DMS79 (cell line): ENCODE measurements around the gene CALY.
A peak's percentile ranks its signal among the peaks of the same experiment; 100 is the strongest.
"Not testable (repeated sequence)": the region's sequence is repeated elsewhere in the genome, so short reads cannot be mapped to it uniquely, and the experiment has no call there.

ENCODE experiments used
- DNase-seq: peaks from one replicate; lab custom pipeline; 2025; lab: John Stamatoyannopoulos, UW

CALY gene

DNA sequence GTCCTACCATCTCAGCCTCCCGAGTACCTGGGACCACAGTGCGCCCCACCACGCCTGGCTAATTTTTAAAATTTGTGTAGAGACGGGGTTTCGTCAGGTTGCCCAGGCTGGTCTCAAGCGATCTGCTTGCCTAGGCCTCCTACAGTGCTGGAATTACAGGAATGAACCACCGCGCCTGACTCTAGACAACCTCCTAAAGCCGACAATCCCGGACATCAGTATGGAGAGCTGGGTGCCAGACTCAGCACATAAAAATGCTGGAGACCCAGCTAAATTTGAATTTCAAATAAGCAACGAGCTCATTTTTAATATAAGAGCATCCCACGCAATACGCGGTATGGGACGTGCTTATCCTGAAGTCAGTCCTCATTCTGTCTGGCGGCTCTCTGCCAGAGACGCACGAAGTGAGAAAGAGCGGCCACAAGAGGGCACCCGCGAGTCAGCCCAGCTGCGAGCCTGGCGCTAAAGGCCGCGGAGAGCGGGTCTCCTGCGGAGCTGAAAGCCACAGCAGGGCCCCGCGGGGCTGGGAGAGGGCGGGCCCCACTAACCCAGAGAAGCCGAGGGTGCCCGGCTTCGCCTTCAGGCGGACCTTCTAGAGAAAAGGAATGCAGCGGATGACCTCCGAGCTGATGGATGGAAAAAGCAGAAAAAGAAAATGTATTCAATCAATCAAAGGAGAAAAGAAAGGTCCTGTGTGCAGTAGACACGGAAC lies 7.0 kb downstream of the CALY start:
- peak; percentile 39 for DNase-seq

- no peak for DNase-seq
Measured at GRCh38 chr10:133328358-133329343, 8.0 kb downstream of the CALY start.

- no peak for DNase-seq
Measured at GRCh38 chr10:133327651-133328357, 8.9 kb downstream of the CALY start.

- no peak for DNase-seq
Measured at GRCh38 chr10:133326745-133327650, 9.7 kb downstream of the CALY start.

DNA sequence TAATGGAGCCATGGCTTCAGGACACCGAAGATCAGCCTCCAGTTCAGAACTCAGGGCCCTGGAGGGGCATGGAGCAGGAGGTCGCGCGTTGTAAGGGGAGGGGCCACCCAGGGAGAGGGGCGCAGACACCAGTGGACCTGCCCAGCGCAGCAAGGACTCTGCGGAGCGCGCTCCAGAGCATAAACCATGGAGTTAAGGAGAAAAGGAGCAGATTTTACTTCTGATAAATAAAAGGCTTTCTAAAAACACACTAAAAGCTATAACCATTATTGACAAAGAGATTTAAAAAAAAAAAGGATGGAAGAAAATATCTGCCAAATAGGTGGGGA lies 10.5 kb downstream of the CALY start:
- no peak for DNase-seq

DNA sequence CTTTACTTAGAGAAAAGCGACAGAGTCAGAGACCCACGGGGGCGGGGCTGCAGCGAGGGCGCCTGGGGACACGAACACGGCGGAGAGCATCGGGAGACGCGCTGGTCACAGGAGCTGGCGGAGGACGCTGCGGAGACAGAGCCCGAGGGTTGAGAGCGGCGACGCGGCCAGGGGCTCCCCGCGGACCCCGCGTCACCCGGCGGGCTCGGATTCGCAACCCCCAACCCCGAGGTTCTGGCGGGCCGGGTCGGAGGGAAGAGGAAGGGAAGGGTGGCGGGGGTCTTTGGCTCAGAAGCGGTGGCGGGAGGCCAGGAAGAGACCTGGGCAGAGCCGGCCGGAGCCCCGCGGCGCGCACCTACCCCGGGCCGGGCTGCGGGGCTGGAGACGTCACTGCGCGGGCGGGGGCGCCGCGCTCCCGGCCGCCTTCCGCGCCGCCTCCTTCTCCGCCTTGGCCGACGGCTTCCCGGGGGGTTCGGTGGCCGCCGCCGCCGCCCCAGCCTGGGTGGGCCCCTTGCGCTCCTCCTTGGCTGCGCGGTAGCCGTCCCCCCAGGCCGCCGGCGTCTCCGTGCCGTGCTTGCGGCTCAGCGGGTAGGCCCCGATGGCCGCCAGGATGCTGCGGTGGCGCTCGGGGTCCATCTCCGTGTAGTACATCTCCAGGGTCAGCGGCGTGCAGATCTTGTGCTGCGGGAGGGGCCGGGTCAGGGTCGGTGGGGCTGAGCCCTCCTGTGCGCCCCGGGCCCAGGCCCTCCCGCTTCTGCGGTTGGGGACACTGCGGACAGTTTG lies 11.1 kb downstream of the CALY start:
- DNase-seq: no peak

GRCh38 chr10:133324857-133325260 lies 11.8 kb downstream of the CALY start:
- DNase-seq: no peak

- DNase-seq: peak; percentile 45
Measured at GRCh38 chr10:133324198-133324792, 12.4 kb downstream of the CALY start.

- not testable (repeated sequence) for DNase-seq
Measured at GRCh38 chr10:133322064-133322709, 14.5 kb downstream of the CALY start.

DNA sequence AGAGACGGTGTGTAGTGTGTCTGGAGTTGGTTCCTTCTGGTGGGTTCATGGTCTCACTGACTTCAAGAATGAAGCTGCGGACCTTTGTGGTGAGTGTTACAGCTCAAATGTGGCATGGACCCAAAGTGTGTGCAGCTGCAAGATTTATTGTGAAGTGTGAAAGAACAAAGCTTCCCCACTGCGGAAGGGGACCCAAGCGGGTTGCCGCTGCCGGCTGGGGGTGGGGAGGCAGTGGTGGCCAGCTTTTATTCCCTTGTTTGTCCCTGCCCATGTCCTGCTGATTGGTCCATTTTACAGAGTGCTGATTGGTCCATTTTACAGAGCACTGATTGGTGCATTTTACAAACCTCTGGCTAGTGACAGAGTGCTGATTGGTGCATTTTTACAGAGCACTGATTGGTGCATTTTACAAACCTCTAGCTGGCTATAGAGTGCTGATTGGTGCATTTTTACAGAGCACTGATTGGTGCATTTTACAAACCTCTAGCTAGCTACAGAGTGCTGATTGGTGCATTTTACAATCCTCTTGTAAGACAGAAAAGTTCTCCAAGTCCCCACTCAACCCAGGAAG lies 15.8 kb downstream of the CALY start:
- DNase-seq: not testable (repeated sequence)

- DNase-seq: no peak
Measured at GRCh38 chr10:133318494-133319127, 18.1 kb downstream of the CALY start.

GRCh38 chr10:133316732-133317131 lies 20.0 kb downstream of the CALY start:
- no peak for DNase-seq

DNA sequence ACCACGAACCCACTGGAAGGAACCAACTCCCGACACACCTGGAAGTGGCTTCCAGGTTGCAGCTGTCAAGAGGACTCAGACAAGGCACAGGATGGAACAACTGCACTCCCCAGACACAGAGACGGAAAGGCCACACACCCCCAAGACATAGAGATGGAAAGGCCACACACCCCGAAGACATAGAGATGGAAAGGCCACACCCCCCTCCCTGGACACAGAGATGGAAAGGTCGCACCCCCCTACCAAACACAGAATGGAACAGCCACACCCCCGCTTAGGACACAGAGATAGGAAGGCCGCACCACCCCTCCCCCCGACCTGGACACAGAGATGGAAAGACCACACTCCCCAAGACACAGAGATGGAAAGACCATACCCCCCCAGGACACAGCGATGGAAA lies 20.4 kb downstream of the CALY start:
- DNase-seq: no peak

- DNase-seq: no peak
Measured at GRCh38 chr10:133315847-133316246, 20.8 kb downstream of the CALY start.

- no peak for DNase-seq
Measured at GRCh38 chr10:133314911-133315310, 21.8 kb downstream of the CALY start.

DNA sequence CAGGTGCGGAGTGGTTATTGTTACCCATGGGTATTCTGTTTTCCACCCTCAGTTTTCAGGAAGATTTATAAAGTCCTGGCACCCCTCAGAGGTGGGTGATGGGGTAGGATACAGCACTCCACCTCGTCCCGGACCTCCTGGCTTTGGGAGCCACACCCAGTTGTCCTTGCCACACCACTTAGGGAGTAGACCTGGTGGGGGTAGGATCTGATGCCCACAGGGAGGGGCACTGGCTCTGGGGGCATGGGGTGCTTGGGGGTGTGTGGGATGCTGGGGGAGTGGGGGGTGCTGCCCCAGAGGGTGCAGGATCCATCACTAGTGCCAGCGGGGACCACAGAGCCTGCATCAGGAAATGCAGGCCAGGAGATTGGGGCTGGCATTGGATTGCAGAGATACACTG lies 23.5 kb downstream of the CALY start:
- DNase-seq: no peak

GRCh38 chr10:133312769-133313145 lies 23.9 kb downstream of the CALY start:
- DNase-seq: no peak

- no peak for DNase-seq
Measured at GRCh38 chr10:133312016-133312768, 24.5 kb downstream of the CALY start.
